Lung (tissue), 12 donors: ENCODE results near the gene TGFBR3. TPM values are rescaled to one million over a fixed set of nuclear protein-coding genes. Genes with fewer than 3 reads are reported as not detected.

ENCODE experiments used
- ATAC-seq: fragments of 200-7000 bp; cut with Tn5 transposase; one replicate; pipeline ENCODE4 v1.9.1; 2020; ENCODE audit warnings: moderate number of reproducible peaks; ENCODE audit not compliant: insufficient read depth, low FRiP score
- DNase-seq, 3 donors: peaks; one replicate each; pipeline ENCODE4 v3.0.0-alpha.2; 2013 to 2017
- H3K27ac ChIP-seq, 2 donors: one replicate each; pipeline ENCODE4 v1.5.1; 2013; ENCODE audit warnings: mild to moderate bottlenecking in 2 of 2, moderate library complexity in 2 of 2, control low read depth in 1 of 2, inconsistent platforms in 1 of 2, low read depth in 1 of 2, low read length in 1 of 2
- H3K27me3 ChIP-seq, 3 donors: one replicate each; pipeline ENCODE4 v1.5.1; 2013; ENCODE audit warnings: low read length in 2 of 3; ENCODE audit not compliant: control insufficient read depth in 3 of 3, insufficient read depth in 3 of 3
- H3K36me3 ChIP-seq, 4 donors: one replicate each; pipeline ENCODE4 v1.5.1; 2013; ENCODE audit warnings: low read length in 4 of 4, mild to moderate bottlenecking in 1 of 4, moderate library complexity in 1 of 4; ENCODE audit not compliant: control insufficient read depth in 4 of 4, insufficient read depth in 4 of 4
- H3K4me1 ChIP-seq, 5 donors: one replicate each; pipeline ENCODE4 v1.5.1; 2013; ENCODE audit warnings: low read length in 5 of 5, mild to moderate bottlenecking in 2 of 5, moderate library complexity in 1 of 5; ENCODE audit not compliant: control insufficient read depth in 5 of 5, insufficient read depth in 5 of 5
- H3K4me3 ChIP-seq: one replicate; pipeline ENCODE4 v1.5.1; 2013; ENCODE audit warnings: mild to moderate bottlenecking, control low read depth, moderate library complexity
- H3K9ac ChIP-seq, 2 donors: one replicate each; pipeline ENCODE4 v1.5.1; 2013; ENCODE audit warnings: low read length in 2 of 2, control low read depth in 1 of 2; ENCODE audit not compliant: insufficient read depth in 1 of 2
- H3K9me3 ChIP-seq, 4 donors: one replicate each; pipeline ENCODE4 v1.5.1; 2013; ENCODE audit warnings: low read length in 3 of 4, mild to moderate bottlenecking in 1 of 4, moderate library complexity in 1 of 4; ENCODE audit not compliant: control insufficient read depth in 4 of 4, insufficient read depth in 3 of 4
- CTCF ChIP-seq: IDR thresholded peaks from 2 replicates; pipeline ENCODE4 v1.5.1; 2012; ENCODE audit warnings: mild to moderate bottlenecking; ENCODE audit errors: control extremely low read depth, extremely low read depth
- WGBS, 2 donors: extraction: QIAGEN DNeasy Blood & Tissue Kit; methylation state at CpG; one replicate each; pipeline ENCODE4 v1.1.7; 2013; 5-methylcytosine and 5-hydroxymethylcytosine counted together
- polyA plus RNA-seq, 2 donors: library from polyadenylated mRNA; stranded (reverse); fragments of 200-250 nt; gene quantifications; one replicate each; pipeline ENCODE4 v1.2.1, GENCODE V29; 2013
- total RNA-seq, 2 donors: library from RNA; depleted of rRNA in 1 of 2; stranded (reverse); fragments of >200 nt in 1 of 2; gene quantifications; one replicate each; pipeline ENCODE4 v1.2.1, GENCODE V29; 2014 to 2021
- donor health status: control.
- donor health status: control.
- donor health status: Bipolar disorder and iron deficiency.
- donor health status: healthy.
- donor health status: DM: yes; HTN: yes; CAD: no.

TGFBR3 gene
- total and polyA plus RNA-seq, 4 donors: 13.1 to 99.6 (median 26.5) TPM

- Histone ChIP-seq H3K4me3 (no peak overlapping the region), H3K4me1 (peaks cover 5 to 51% (median 21%) of the 10 kb centered on the region in 5 donors), H3K9me3 (peaks cover 0 to 2% (median 0%) of the 10 kb centered on the region in 4 donors), H3K9ac (no peak overlapping the region), H3K27me3 (no peaks in the 10 kb centered on the region), H3K36me3 (peaks cover 0 to 4% (median 0%) of the 10 kb centered on the region in 4 donors), H3K27ac (peak overlapping the region in 1 of 2 donors; percentile 61)
- DNase-seq (no peak), ATAC-seq (no peak)
- no peak for TF ChIP-seq CTCF
- WGBS, 2 donors: 79 to 88% methylated on average over 4 of the region's 4 CpGs
These were observed 135.5 kb downstream of the TGFBR3 start for GRCh38 chr1:91750398-91750996.

GRCh38 chr1:91749788-91750231, 136.1 kb downstream of the TGFBR3 start:
- DNase-seq: no peak
- ATAC-seq: no peak
- TF ChIP-seq CTCF: no peak
- peak overlapping the region in 1 of 2 donors; percentile 61 for H3K27ac ChIP-seq
- H3K36me3 ChIP-seq: peaks cover 0 to 4% (median 0%) of the 10 kb centered on the region in 4 donors
- peaks cover 0 to 2% (median 0%) of the 10 kb centered on the region in 4 donors for H3K9me3 ChIP-seq
- 82 to 91% methylated on average over 6 of the region's 6 CpGs for WGBS, 2 donors
- H3K27me3 ChIP-seq: no peaks in the 10 kb centered on the region
- H3K4me3 ChIP-seq: no peak overlapping the region
- peaks cover 1 to 51% (median 25%) of the 10 kb centered on the region in 5 donors for H3K4me1 ChIP-seq
- H3K9ac ChIP-seq: no peak overlapping the region

- Histone ChIP-seq H3K9me3 (peaks cover 0 to 2% (median 0%) of the 10 kb centered on the region in 4 donors), H3K4me1 (peaks cover 4 to 58% (median 26%) of the 10 kb centered on the region in 5 donors), H3K27ac (no peak overlapping the region), H3K9ac (no peak overlapping the region), H3K36me3 (peaks cover 0 to 4% (median 2%) of the 10 kb centered on the region in 4 donors), H3K27me3 (no peaks in the 10 kb centered on the region), H3K4me3 (no peak overlapping the region)
- DNase-seq (no peak), ATAC-seq (no peak)
- TF ChIP-seq CTCF: no peak
- 82 to 87% methylated on average over 6 of the region's 6 CpGs for WGBS, 2 donors
These were observed 138.3 kb downstream of the TGFBR3 start for GRCh38 chr1:91747666-91748065.
